Measurements from ENCODE around the gene EPHB6. TPM values are rescaled to one million over a fixed set of nuclear protein-coding genes. Genes with fewer than 3 reads are reported as not detected.

Gene EPHB6
- total RNA-seq, 2 experiments from 2014 or later = 50.7 to 55.8 TPM

DNA sequence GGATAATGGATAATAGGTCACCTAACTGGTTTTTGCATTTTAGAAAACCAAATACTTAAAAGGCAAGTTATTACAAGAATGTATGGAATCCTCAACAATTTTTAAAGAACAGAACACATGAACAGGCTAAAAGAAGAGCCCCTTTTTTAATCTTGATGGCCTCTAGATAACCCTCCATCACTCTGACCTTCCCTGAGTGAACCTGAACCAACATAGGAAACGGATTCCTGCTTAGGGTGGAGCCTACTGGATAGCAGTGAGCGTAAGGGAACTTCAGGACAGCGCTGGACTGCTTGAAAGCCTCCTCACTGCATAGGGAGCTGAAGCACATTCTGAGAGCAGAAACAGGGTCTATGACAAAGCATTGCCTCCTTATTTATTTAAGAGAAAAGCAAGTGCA lies 58.2 kb downstream of the EPHB6 start:
- peaks cover 2% of the 10 kb centered on the region for H3K4me1 ChIP-seq (ENCODE audit: insufficient read depth, low read length)
- no peaks in the 10 kb centered on the region for H3K9me3 ChIP-seq (ENCODE audit: control insufficient read depth in 1 of 2, insufficient read depth in 1 of 2, low read length in 2 of 2)
- H3K27me3 Mint-ChIP-seq = peaks cover 47% of the 10 kb centered on the region
- DNase-seq (no peak), ATAC-seq (ENCODE audit: poor library complexity) (no peak)
- CTCF ChIA-PET = no interaction called here
- H3K4me1 Mint-ChIP-seq (ENCODE audit: low read depth) = no peaks in the 10 kb centered on the region
- TF ChIP-seq, protein P1, sequence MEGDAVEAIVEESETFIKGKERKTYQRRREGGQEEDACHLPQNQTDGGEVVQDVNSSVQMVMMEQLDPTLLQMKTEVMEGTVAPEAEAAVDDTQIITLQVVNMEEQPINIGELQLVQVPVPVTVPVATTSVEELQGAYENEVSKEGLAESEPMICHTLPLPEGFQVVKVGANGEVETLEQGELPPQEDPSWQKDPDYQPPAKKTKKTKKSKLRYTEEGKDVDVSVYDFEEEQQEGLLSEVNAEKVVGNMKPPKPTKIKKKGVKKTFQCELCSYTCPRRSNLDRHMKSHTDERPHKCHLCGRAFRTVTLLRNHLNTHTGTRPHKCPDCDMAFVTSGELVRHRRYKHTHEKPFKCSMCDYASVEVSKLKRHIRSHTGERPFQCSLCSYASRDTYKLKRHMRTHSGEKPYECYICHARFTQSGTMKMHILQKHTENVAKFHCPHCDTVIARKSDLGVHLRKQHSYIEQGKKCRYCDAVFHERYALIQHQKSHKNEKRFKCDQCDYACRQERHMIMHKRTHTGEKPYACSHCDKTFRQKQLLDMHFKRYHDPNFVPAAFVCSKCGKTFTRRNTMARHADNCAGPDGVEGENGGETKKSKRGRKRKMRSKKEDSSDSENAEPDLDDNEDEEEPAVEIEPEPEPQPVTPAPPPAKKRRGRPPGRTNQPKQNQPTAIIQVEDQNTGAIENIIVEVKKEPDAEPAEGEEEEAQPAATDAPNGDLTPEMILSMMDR (IDR thresholded peaks at IDR 0.05) = no peak
- peaks cover 5 to 13% of the 10 kb centered on the region in 2 experiments for H3K27me3 ChIP-seq (ENCODE audit: control insufficient read depth in 1 of 2, insufficient read depth in 2 of 2, low read length in 2 of 2)
- no peak overlapping the region for H3K27ac Mint-ChIP-seq
- no peak overlapping the region for H3K27ac ChIP-seq (ENCODE audit: low read depth in 1 of 2, low read length in 2 of 2)
- no peaks in the 10 kb centered on the region for H3K36me3 ChIP-seq (ENCODE audit: insufficient read depth, low read length)
- no peak overlapping the region for H3K4me3 Mint-ChIP-seq
- H3K9me3 Mint-ChIP-seq = no peaks in the 10 kb centered on the region
- intact Hi-C loops (cut with DNase I, micrococcal nuclease) = no loop called here
- POLR2A ChIA-PET = no interaction called here
- no peak overlapping the region for H3K4me3 ChIP-seq (ENCODE audit: low read length)
- H3K36me3 Mint-ChIP-seq (ENCODE audit: low read depth) = no peaks in the 10 kb centered on the region

DNA sequence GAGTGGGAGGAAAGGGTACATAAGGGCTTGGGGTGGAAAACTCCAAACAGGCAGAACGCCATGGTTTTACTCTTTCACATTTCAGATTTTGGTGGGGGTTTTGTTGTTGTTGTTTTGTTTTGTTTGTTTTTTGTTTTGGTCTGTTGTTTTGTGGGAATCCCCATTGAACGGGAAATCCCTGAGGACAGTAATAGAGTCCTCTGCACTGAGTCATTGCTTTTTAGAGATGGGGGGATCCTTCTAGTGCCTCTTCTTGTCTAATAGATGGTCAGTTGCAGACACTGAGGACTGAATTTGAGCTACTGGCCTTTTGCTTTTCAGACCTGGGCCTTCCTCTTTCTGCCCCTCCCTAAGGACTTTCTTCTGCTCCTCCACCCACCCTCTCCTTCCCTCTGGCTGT lies 58.7 kb downstream of the EPHB6 start:
- Histone ChIP-seq H3K27me3 (ENCODE audit: control insufficient read depth in 1 of 2, insufficient read depth in 2 of 2, low read length in 2 of 2) (peaks cover 2 to 13% of the 10 kb centered on the region in 2 experiments), H3K36me3 (ENCODE audit: insufficient read depth, low read length) (no peaks in the 10 kb centered on the region), H3K9me3 (ENCODE audit: control insufficient read depth in 1 of 2, insufficient read depth in 1 of 2, low read length in 2 of 2) (no peaks in the 10 kb centered on the region), H3K27ac (ENCODE audit: low read depth in 1 of 2, low read length in 2 of 2) (no peak overlapping the region), H3K4me3 (ENCODE audit: low read length) (no peak overlapping the region), H3K4me1 (ENCODE audit: insufficient read depth, low read length) (peaks cover 2% of the 10 kb centered on the region)
- peaks cover 44% of the 10 kb centered on the region for H3K27me3 Mint-ChIP-seq
- POLR2A ChIA-PET = no interaction called here
- no peaks in the 10 kb centered on the region for H3K9me3 Mint-ChIP-seq
- H3K4me1 Mint-ChIP-seq (ENCODE audit: low read depth) = no peaks in the 10 kb centered on the region
- no peak overlapping the region for H3K4me3 Mint-ChIP-seq
- DNase-seq (no peak), ATAC-seq (ENCODE audit: poor library complexity) (no peak)
- intact Hi-C loops (cut with DNase I, micrococcal nuclease) = no loop called here
- H3K36me3 Mint-ChIP-seq (ENCODE audit: low read depth) = no peaks in the 10 kb centered on the region
- no peak overlapping the region for H3K27ac Mint-ChIP-seq
- TF ChIP-seq, protein P1 (IDR thresholded peaks at IDR 0.05) = no peak
- CTCF ChIA-PET = no interaction called here

DNA sequence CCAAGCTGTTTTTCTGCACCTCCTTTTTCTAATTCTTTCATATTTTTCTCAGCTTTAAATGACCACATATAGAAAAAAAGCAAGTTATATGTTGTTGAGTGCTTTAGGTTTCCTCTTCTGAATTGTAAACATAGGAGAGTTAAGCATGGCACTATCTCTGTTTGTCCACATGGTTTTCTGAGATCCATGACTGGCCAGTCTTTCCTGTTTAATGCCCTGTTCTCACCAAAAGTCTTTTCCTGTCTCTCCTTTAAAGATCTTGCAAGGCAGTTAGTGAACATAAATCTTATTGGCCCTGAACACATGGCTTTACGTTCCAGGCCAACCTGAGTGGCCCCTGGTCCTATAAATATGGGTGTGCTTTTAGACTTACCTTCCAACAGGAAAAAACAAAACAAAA lies 59.2 kb downstream of the EPHB6 start:
- Mint-ChIP-seq H3K4me3 (no peak overlapping the region), H3K27me3 (peaks cover 39% of the 10 kb centered on the region)

More for the DNA sequence above, 59.2 kb downstream of the EPHB6 start:
- Histone ChIP-seq H3K4me3 (ENCODE audit: low read length) (no peak overlapping the region), H3K9me3 (ENCODE audit: control insufficient read depth in 1 of 2, insufficient read depth in 1 of 2, low read length in 2 of 2) (no peaks in the 10 kb centered on the region), H3K36me3 (ENCODE audit: insufficient read depth, low read length) (no peaks in the 10 kb centered on the region), H3K27me3 (ENCODE audit: control insufficient read depth in 1 of 2, insufficient read depth in 2 of 2, low read length in 2 of 2) (peaks cover 0 to 9% of the 10 kb centered on the region in 2 experiments), H3K4me1 (ENCODE audit: insufficient read depth, low read length) (peaks cover 2% of the 10 kb centered on the region), H3K27ac (ENCODE audit: low read depth in 1 of 2, low read length in 2 of 2) (no peak overlapping the region)
- DNase-seq (no peak), ATAC-seq (ENCODE audit: poor library complexity) (no peak)
- Mint-ChIP-seq H3K9me3 (no peaks in the 10 kb centered on the region), H3K4me1 (ENCODE audit: low read depth) (no peaks in the 10 kb centered on the region), H3K36me3 (ENCODE audit: low read depth) (no peaks in the 10 kb centered on the region), H3K27ac (no peak overlapping the region)
- ChIA-PET CTCF (no interaction called here), POLR2A (no interaction called here)
- TF ChIP-seq, protein P1 (IDR thresholded peaks at IDR 0.05) = no peak
- intact Hi-C loops (cut with DNase I, micrococcal nuclease) = no loop called here

Measured in CD4-positive, alpha-beta T cell (primary cell).